Liver (tissue), 9 donors: ENCODE data around the gene TPD52L1. TPM values are rescaled to one million over a fixed set of nuclear protein-coding genes. Genes with fewer than 3 reads are reported as not detected.

ENCODE experiments used
- DNase-seq: peaks from one replicate; pipeline ENCODE4 v3.0.0-alpha.2; 2017; ENCODE audit warnings: low spot score
- H3K27ac ChIP-seq, 2 donors: one replicate each; pipeline ENCODE4 v1.7.0; 2013; ENCODE audit warnings: inconsistent platforms in 2 of 2, low read length in 2 of 2, control low read depth in 1 of 2, low read depth in 1 of 2, mild to moderate bottlenecking in 1 of 2
- H3K27me3 ChIP-seq, 4 donors: one replicate each; pipeline versions ENCODE4 v1.6.1 to v1.7.0; 2013; ENCODE audit warnings: low read length in 3 of 4, inconsistent platforms in 1 of 4, mild to moderate bottlenecking in 1 of 4, moderate library complexity in 1 of 4; ENCODE audit not compliant: control insufficient read depth in 4 of 4, insufficient read depth in 4 of 4
- H3K36me3 ChIP-seq, 4 donors: one replicate each; pipeline versions ENCODE4 v1.6.1 to v1.7.0; 2013; ENCODE audit warnings: low read length in 3 of 4, mild to moderate bottlenecking in 3 of 4, low read depth in 1 of 4, moderate library complexity in 1 of 4; ENCODE audit not compliant: control insufficient read depth in 4 of 4, insufficient read depth in 3 of 4
- H3K4me1 ChIP-seq, 4 donors: one replicate each; pipeline versions ENCODE4 v1.6.1 to v1.7.0; 2013; ENCODE audit warnings: low read length in 3 of 4, mild to moderate bottlenecking in 3 of 4, moderate library complexity in 1 of 4; ENCODE audit not compliant: control insufficient read depth in 4 of 4, insufficient read depth in 4 of 4
- H3K4me3 ChIP-seq, 3 donors: one replicate each; pipeline versions ENCODE4 v1.6.1 to v1.7.0; 2013; ENCODE audit warnings: low read length in 3 of 3, control low read depth in 1 of 3, low read depth in 1 of 3, mild to moderate bottlenecking in 1 of 3
- H3K9ac ChIP-seq, 2 donors: one replicate each; pipeline ENCODE4 v1.7.0; 2013; ENCODE audit warnings: low read length in 2 of 2, mild to moderate bottlenecking in 2 of 2, moderate library complexity in 2 of 2, control low read depth in 1 of 2, low read depth in 1 of 2
- H3K9me3 ChIP-seq, 4 donors: one replicate each; pipeline versions ENCODE4 v1.6.1 to v1.7.0; 2013; ENCODE audit warnings: low read length in 3 of 4; ENCODE audit not compliant: control insufficient read depth in 4 of 4
- CTCF ChIP-seq: fragments of 150-350 bp; IDR thresholded peaks from 2 replicates; pipeline ENCODE4 v1.5.1; 2017; ENCODE audit warnings: improper control_type of control experiment, low read depth, low read length; ENCODE audit not compliant: missing input control
- EGR1 ChIP-seq, 2 donors: IDR thresholded peaks; 2 replicates each; pipeline ENCODE4 v1.6.1; 2016 to 2018; ENCODE audit warnings: antibody characterized with exemption in 2 of 2, low read depth in 2 of 2
- FOXA1 ChIP-seq: IDR thresholded peaks from 2 replicates; pipeline ENCODE4 v1.6.1; 2016; ENCODE audit warnings: antibody characterized with exemption
- FOXA2 ChIP-seq: IDR thresholded peaks from 2 replicates; pipeline ENCODE4 v1.6.1; 2016; ENCODE audit warnings: antibody characterized with exemption
- GABPA ChIP-seq, 2 donors: IDR thresholded peaks in 1 of 2; conservative IDR thresholded peaks in 1 of 2; 2 replicates each; pipeline ENCODE4 v1.6.1; 2016; ENCODE audit warnings: antibody characterized with exemption in 2 of 2, mild to moderate bottlenecking in 1 of 2, moderate library complexity in 1 of 2
- HNF4A ChIP-seq, 2 donors: conservative IDR thresholded peaks; 2 replicates each; pipeline ENCODE4 v1.6.1; 2016; ENCODE audit warnings: antibody characterized with exemption in 2 of 2, mild to moderate bottlenecking in 2 of 2
- HNF4G ChIP-seq: IDR thresholded peaks from 2 replicates; pipeline ENCODE4 v1.6.1; 2016; ENCODE audit warnings: antibody characterized with exemption
- JUND ChIP-seq, 2 donors: IDR thresholded peaks; 2 replicates each; pipeline ENCODE4 v1.6.1; 2016; ENCODE audit warnings: antibody characterized with exemption in 2 of 2
- MAX ChIP-seq: IDR thresholded peaks from 2 replicates; pipeline ENCODE4 v1.6.1; 2016; ENCODE audit warnings: antibody characterized with exemption
- NR2F2 ChIP-seq: IDR thresholded peaks from 2 replicates; pipeline ENCODE4 v1.6.1; 2016; ENCODE audit warnings: antibody characterized with exemption
- RAD21 ChIP-seq, 2 donors: IDR thresholded peaks; 2 replicates each; pipeline ENCODE4 v1.6.1; 2016; ENCODE audit warnings: antibody characterized with exemption in 2 of 2, mild to moderate bottlenecking in 2 of 2
- RXRA ChIP-seq, 2 donors: IDR thresholded peaks; 2 replicates each; pipeline ENCODE4 v1.6.1; 2017 to 2018; ENCODE audit warnings: antibody characterized with exemption in 2 of 2, mild to moderate bottlenecking in 1 of 2
- SP1 ChIP-seq: IDR thresholded peaks from 2 replicates; pipeline ENCODE4 v1.6.1; 2018; ENCODE audit warnings: antibody characterized with exemption, mild to moderate bottlenecking
- TAF1 ChIP-seq: conservative IDR thresholded peaks from 2 replicates; pipeline ENCODE4 v1.6.1; 2016; ENCODE audit warnings: antibody characterized with exemption, mild to moderate bottlenecking
- YY1 ChIP-seq: IDR thresholded peaks from 2 replicates; pipeline ENCODE4 v1.6.1; 2016; ENCODE audit warnings: antibody characterized with exemption, mild to moderate bottlenecking
- whole genome bisulfite sequencing: extraction: QIAGEN DNeasy Blood & Tissue Kit; methylation state at CpG from one replicate; pipeline ENCODE4 v1.1.7; 2013; 5-methylcytosine and 5-hydroxymethylcytosine counted together
- polyA plus RNA-seq, 2 donors: library from polyadenylated mRNA; stranded (reverse) in 1 of 2; unstranded in 1 of 2; fragments of 200-250 nt in 1 of 2; fragments of >200 nt in 1 of 2; fragmentation: Nextera tagmentation in 1 of 2; extraction: Ambion mirVana in 1 of 2; gene quantifications; one replicate each; pipeline versions ENCODE4 v1.2.1 to v1.2.3, GENCODE V29; 2013 to 2015
- total RNA-seq, 2 donors: library from RNA; depleted of rRNA; stranded (reverse); fragments of >200 nt; gene quantifications; one replicate each; pipeline ENCODE4 v1.2.3, GENCODE V29; 2014
- TF ChIP-seq, protein P1 (sequence below): IDR thresholded peaks from 2 replicates; pipeline ENCODE4 v1.6.1; 2016; ENCODE audit warnings: antibody characterized with exemption
- TF ChIP-seq, protein P2 (sequence below): IDR thresholded peaks from 2 replicates; pipeline ENCODE4 v1.6.1; 2016; ENCODE audit warnings: antibody characterized with exemption
- TF ChIP-seq, protein P3 (sequence below): IDR thresholded peaks from 2 replicates; pipeline ENCODE4 v1.6.1; 2016; ENCODE audit warnings: antibody characterized with exemption, mild to moderate bottlenecking
- donor health status: healthy.
- donor health status: healthy.
- donor health status: healthy.
- donor health status: healthy.
- donor health status: healthy.

Gene TPD52L1
- total and polyA plus RNA-seq, 4 donors, result 8.9 to 66.4 (median 56.6) TPM

- DNase-seq, result no peak
- Histone ChIP-seq H3K4me1 (peaks cover 0 to 3% (median 0%) of the 10 kb centered on the region in 4 donors), H3K9me3 (no peaks in the 10 kb centered on the region), H3K4me3 (no peak overlapping the region), H3K27me3 (no peaks in the 10 kb centered on the region), H3K36me3 (no peaks in the 10 kb centered on the region), H3K9ac (no peak overlapping the region), H3K27ac (no peak overlapping the region)
- no peak for TF ChIP-seq CTCF
- no peak for TF ChIP-seq FOXA1
- TF ChIP-seq EGR1 (IDR thresholded peaks at IDR 0.05; ENCODE audit: low read depth in 2 of 2), result no peak
- TF ChIP-seq, protein P1, sequence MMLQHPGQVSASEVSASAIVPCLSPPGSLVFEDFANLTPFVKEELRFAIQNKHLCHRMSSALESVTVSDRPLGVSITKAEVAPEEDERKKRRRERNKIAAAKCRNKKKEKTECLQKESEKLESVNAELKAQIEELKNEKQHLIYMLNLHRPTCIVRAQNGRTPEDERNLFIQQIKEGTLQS, result no peak
- TF ChIP-seq TAF1, result no peak
- TF ChIP-seq HNF4G, result no peak
- no peak for TF ChIP-seq FOXA2
- TF ChIP-seq SP1, result no peak
- TF ChIP-seq JUND (IDR thresholded peaks at IDR 0.05), result no peak
- TF ChIP-seq NR2F2, result no peak
- TF ChIP-seq HNF4A (conservative IDR thresholded peaks at IDR 0.05), result no peak
- TF ChIP-seq GABPA (IDR thresholded peaks at IDR 0.05 in 1 of 2, conservative IDR thresholded peaks at IDR 0.05 in 1 of 2), result no peak
- no peak for TF ChIP-seq YY1
- TF ChIP-seq, protein P2, sequence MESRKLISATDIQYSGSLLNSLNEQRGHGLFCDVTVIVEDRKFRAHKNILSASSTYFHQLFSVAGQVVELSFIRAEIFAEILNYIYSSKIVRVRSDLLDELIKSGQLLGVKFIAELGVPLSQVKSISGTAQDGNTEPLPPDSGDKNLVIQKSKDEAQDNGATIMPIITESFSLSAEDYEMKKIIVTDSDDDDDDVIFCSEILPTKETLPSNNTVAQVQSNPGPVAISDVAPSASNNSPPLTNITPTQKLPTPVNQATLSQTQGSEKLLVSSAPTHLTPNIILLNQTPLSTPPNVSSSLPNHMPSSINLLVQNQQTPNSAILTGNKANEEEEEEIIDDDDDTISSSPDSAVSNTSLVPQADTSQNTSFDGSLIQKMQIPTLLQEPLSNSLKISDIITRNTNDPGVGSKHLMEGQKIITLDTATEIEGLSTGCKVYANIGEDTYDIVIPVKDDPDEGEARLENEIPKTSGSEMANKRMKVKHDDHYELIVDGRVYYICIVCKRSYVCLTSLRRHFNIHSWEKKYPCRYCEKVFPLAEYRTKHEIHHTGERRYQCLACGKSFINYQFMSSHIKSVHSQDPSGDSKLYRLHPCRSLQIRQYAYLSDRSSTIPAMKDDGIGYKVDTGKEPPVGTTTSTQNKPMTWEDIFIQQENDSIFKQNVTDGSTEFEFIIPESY, result no peak
- no peak for TF ChIP-seq MAX
- no peak for TF ChIP-seq RXRA (IDR thresholded peaks at IDR 0.05)
- TF ChIP-seq RAD21 (IDR thresholded peaks at IDR 0.05), result no peak
- TF ChIP-seq, protein P3, sequence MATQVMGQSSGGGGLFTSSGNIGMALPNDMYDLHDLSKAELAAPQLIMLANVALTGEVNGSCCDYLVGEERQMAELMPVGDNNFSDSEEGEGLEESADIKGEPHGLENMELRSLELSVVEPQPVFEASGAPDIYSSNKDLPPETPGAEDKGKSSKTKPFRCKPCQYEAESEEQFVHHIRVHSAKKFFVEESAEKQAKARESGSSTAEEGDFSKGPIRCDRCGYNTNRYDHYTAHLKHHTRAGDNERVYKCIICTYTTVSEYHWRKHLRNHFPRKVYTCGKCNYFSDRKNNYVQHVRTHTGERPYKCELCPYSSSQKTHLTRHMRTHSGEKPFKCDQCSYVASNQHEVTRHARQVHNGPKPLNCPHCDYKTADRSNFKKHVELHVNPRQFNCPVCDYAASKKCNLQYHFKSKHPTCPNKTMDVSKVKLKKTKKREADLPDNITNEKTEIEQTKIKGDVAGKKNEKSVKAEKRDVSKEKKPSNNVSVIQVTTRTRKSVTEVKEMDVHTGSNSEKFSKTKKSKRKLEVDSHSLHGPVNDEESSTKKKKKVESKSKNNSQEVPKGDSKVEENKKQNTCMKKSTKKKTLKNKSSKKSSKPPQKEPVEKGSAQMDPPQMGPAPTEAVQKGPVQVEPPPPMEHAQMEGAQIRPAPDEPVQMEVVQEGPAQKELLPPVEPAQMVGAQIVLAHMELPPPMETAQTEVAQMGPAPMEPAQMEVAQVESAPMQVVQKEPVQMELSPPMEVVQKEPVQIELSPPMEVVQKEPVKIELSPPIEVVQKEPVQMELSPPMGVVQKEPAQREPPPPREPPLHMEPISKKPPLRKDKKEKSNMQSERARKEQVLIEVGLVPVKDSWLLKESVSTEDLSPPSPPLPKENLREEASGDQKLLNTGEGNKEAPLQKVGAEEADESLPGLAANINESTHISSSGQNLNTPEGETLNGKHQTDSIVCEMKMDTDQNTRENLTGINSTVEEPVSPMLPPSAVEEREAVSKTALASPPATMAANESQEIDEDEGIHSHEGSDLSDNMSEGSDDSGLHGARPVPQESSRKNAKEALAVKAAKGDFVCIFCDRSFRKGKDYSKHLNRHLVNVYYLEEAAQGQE, result no peak
- WGBS, result 95% methylated on average over 2 of the region's 2 CpGs
Observed at GRCh38 chr6:125217992-125218391, 64.4 kb downstream of the TPD52L1 start.
